Activated T-cell treated with anti-CD3 and anti-CD28 coated beads, Interleukin-2, amount 50 U/mL, for 24 hours (primary cell): ENCODE measurements around the gene CALY.

Experiments used
- DNase-seq: peaks from one replicate; pipeline ENCODE4 v3.0.0-alpha.2; 2020
- H3K27ac Mint-ChIP-seq: 2 replicates; pipeline ENCODE4 v1.8.0; 2020; ENCODE audit warnings: mild to moderate bottlenecking, mixed read lengths
- H3K27me3 Mint-ChIP-seq: 2 replicates; pipeline ENCODE4 v1.8.0; 2020; ENCODE audit warnings: mixed read lengths
- H3K36me3 Mint-ChIP-seq: 2 replicates; pipeline ENCODE4 v1.8.0; 2020; ENCODE audit warnings: low read depth, mixed read lengths
- H3K4me1 Mint-ChIP-seq: 2 replicates; pipeline ENCODE4 v1.8.0; 2020; ENCODE audit warnings: low read depth, mixed read lengths
- H3K4me3 Mint-ChIP-seq: 2 replicates; pipeline ENCODE4 v1.8.0; 2020; ENCODE audit warnings: mild to moderate bottlenecking, moderate library complexity, mixed read lengths
- H3K9me3 Mint-ChIP-seq: 2 replicates; pipeline ENCODE4 v1.8.0; 2020; ENCODE audit warnings: mixed read lengths

CALY gene

DNA sequence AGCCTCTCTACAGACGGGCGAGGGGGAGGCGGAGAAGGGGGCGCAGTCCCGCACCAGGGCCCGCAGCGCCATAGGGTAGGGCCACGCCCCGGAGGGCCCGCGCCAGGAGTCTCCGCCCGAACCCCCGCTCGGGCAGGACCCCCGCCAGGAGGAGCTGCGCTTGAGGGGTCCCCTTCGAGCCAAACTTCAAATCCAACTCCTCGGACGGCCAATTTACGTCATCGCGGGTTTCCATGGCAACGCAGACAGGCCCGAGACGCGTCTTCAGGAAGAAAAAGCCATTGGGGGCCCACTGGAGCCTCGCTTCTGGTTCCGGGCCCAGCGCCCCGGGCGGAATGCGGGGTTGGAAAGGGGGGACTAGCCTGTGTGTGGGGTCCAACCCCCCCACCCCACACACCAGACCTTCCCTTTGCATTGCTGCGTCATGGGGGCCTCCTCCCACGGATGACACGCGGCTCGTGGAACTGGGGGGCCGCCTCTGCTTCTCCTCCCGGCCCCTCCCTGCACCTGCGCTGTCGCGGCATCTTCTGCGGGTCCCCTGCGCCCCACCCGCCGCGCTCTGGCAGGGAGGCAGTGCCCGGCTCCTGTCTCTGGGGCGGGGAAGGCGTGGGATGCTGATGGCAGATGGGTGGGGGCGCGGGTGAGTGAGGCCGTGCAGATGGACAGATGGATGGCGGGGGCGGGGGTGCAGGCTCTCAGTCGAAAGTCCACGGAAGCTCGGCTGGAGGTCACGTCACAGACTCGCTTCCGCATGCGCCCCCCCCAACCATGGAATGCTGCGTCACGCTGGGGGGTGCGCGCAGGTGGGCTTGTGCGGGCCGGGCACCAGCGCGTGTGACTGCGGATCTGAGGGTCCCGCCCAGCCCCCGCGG, 1.2 kb downstream of the CALY start:
- Mint-ChIP-seq H3K27ac (no peak overlapping the region), H3K36me3 (no peaks in the 10 kb centered on the region), H3K4me1 (peaks cover 10% of the 10 kb centered on the region), H3K4me3 (peak overlapping the region; percentile 35), H3K9me3 (no peaks in the 10 kb centered on the region), H3K27me3 (peaks cover 28% of the 10 kb centered on the region)
- peak; percentile 81 for DNase-seq

GRCh38 chr10:133334503-133335245, 2.0 kb downstream of the CALY start:
- peaks cover 28% of the 10 kb centered on the region for H3K27me3 Mint-ChIP-seq
- peaks cover 12% of the 10 kb centered on the region for H3K4me1 Mint-ChIP-seq
- H3K4me3 Mint-ChIP-seq: peak overlapping the region; percentile 66
- H3K9me3 Mint-ChIP-seq: no peaks in the 10 kb centered on the region
- no peaks in the 10 kb centered on the region for H3K36me3 Mint-ChIP-seq
- H3K27ac Mint-ChIP-seq: no peak overlapping the region
- no peak for DNase-seq

DNA sequence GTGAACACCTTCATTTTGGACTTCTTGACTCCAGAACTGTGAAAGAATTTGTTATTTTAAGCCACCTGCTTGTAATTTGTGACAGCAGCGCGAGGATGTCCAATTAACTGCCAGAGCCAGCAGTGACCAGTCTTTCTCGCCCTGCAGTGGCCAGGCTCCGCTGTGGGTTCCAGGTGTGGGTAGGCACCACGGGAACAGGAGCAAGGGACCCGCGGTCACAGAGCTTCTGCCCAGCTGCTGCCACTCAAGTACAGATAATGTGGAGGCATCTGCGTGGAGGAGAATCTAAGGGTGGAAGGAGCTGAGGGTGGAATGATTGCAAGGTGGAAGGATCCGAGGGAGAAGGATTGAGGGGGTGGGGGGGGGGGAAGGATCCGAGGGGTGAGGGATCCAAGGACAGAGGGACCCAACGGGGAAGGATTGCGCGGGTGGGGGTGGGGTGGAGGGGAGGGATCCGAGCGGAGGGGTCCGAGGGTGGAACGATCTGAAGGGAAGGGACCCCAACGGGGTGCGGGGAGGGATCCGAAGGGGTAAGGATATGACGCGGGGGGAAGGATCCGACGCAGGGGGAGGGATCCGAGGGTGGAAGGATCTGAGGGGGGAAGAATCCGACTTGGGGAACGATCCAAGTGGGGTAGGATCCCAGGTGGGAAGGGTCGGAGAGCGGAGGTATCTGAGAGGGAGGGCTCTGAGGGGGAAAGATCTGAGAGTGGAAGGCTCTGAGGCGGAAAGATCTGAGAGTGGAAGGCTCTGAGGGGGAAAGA, 3.6 kb downstream of the CALY start:
- no peak overlapping the region for H3K27ac Mint-ChIP-seq
- no peak overlapping the region for H3K4me3 Mint-ChIP-seq
- no peak for DNase-seq
- no peaks in the 10 kb centered on the region for H3K9me3 Mint-ChIP-seq
- peaks cover 43% of the 10 kb centered on the region for H3K27me3 Mint-ChIP-seq
- H3K4me1 Mint-ChIP-seq: peaks cover 14% of the 10 kb centered on the region
- H3K36me3 Mint-ChIP-seq: no peaks in the 10 kb centered on the region

GRCh38 chr10:133329491-133330202, 7.0 kb downstream of the CALY start:
- H3K36me3 Mint-ChIP-seq: no peaks in the 10 kb centered on the region
- no peak overlapping the region for H3K27ac Mint-ChIP-seq

DNA sequence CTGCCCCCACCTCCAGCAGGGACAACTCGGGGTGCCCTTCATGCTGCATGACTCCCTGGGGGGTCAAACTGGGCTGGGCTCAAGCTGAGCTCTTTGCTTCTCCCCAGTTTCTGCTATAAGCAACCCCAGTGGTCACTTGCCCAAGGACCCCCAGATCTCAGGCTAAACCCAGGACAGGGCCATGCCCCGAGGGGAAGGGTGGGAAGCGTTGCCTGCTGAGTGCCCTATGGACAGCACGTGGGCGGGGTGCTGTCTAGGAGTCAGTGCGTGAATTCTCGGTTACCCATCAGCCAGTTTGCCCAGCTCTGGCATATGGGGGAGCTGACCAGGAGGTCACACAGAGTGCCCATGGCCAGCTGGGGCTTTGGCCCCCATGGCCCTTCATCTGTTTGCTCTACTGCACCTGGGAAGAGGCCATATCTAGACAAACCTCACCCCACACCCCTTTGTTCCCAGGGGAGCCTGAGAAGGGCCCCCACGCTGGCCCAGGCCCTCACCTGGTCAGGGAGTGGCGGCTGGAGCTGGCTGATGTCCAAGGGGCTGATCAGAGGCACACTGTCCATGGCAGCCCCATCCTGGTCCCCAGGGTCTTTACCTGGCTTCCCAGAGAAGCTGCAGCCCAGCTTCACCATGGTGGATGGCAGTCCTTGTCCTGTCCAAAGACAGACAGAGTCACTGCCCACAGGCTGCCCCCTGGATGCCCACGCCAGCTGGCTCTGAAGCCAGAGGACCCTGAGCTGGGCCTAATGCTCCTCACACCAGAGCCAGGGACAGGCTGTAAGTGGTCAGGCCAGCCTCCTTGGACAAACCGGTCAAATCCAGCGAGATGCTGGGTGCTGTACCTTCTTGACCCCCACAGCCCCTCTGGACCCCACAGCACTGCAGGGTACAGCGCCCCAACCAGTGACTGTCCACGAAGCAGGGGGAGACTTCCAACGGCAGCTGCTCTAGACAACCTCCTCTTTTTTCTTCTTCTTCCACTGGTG, 8.0 kb downstream of the CALY start:
- Mint-ChIP-seq H3K27me3 (peaks cover 62% of the 10 kb centered on the region), H3K4me3 (no peak overlapping the region)

More at GRCh38 chr10:133329491-133330202, 7.0 kb downstream of the CALY start:
- DNase-seq: peak; percentile 93
- H3K4me1 Mint-ChIP-seq: peaks cover 14% of the 10 kb centered on the region
- H3K27me3 Mint-ChIP-seq: peaks cover 65% of the 10 kb centered on the region
- H3K4me3 Mint-ChIP-seq: peak overlapping the region; percentile 42
- no peaks in the 10 kb centered on the region for H3K9me3 Mint-ChIP-seq

GRCh38 chr10:133327651-133328357, 8.9 kb downstream of the CALY start:
- peaks cover 13% of the 10 kb centered on the region for H3K4me1 Mint-ChIP-seq
- no peak overlapping the region for H3K27ac Mint-ChIP-seq
- no peak overlapping the region for H3K4me3 Mint-ChIP-seq
- DNase-seq: no peak
- H3K9me3 Mint-ChIP-seq: no peaks in the 10 kb centered on the region
- peaks cover 60% of the 10 kb centered on the region for H3K27me3 Mint-ChIP-seq
- H3K36me3 Mint-ChIP-seq: no peaks in the 10 kb centered on the region

More for the DNA sequence above, 8.0 kb downstream of the CALY start:
- Mint-ChIP-seq H3K27ac (no peak overlapping the region), H3K36me3 (no peaks in the 10 kb centered on the region), H3K9me3 (no peaks in the 10 kb centered on the region), H3K4me1 (peaks cover 13% of the 10 kb centered on the region)
- DNase-seq: no peak

- no peaks in the 10 kb centered on the region for H3K36me3 Mint-ChIP-seq
- H3K4me3 Mint-ChIP-seq: no peak overlapping the region
- peaks cover 52% of the 10 kb centered on the region for H3K27me3 Mint-ChIP-seq
- H3K27ac Mint-ChIP-seq: no peak overlapping the region
- no peak for DNase-seq
- H3K9me3 Mint-ChIP-seq: no peaks in the 10 kb centered on the region
- H3K4me1 Mint-ChIP-seq: peaks cover 13% of the 10 kb centered on the region
Observed at GRCh38 chr10:133326745-133327650, 9.7 kb downstream of the CALY start.

- Mint-ChIP-seq H3K27ac (no peak overlapping the region), H3K4me3 (peak overlapping the region; percentile 39), H3K4me1 (peaks cover 13% of the 10 kb centered on the region), H3K27me3 (peaks cover 46% of the 10 kb centered on the region), H3K36me3 (no peaks in the 10 kb centered on the region), H3K9me3 (no peaks in the 10 kb centered on the region)
- DNase-seq: no peak
Observed at GRCh38 chr10:133326223-133326551, 10.5 kb downstream of the CALY start.

DNA sequence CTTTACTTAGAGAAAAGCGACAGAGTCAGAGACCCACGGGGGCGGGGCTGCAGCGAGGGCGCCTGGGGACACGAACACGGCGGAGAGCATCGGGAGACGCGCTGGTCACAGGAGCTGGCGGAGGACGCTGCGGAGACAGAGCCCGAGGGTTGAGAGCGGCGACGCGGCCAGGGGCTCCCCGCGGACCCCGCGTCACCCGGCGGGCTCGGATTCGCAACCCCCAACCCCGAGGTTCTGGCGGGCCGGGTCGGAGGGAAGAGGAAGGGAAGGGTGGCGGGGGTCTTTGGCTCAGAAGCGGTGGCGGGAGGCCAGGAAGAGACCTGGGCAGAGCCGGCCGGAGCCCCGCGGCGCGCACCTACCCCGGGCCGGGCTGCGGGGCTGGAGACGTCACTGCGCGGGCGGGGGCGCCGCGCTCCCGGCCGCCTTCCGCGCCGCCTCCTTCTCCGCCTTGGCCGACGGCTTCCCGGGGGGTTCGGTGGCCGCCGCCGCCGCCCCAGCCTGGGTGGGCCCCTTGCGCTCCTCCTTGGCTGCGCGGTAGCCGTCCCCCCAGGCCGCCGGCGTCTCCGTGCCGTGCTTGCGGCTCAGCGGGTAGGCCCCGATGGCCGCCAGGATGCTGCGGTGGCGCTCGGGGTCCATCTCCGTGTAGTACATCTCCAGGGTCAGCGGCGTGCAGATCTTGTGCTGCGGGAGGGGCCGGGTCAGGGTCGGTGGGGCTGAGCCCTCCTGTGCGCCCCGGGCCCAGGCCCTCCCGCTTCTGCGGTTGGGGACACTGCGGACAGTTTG, 11.1 kb downstream of the CALY start:
- Mint-ChIP-seq H3K27ac (no peak overlapping the region), H3K27me3 (peaks cover 41% of the 10 kb centered on the region), H3K9me3 (no peaks in the 10 kb centered on the region), H3K36me3 (no peaks in the 10 kb centered on the region), H3K4me3 (peak overlapping the region; percentile 62), H3K4me1 (peaks cover 13% of the 10 kb centered on the region)
- DNase-seq: no peak

GRCh38 chr10:133324857-133325260, 11.8 kb downstream of the CALY start:
- H3K4me3 Mint-ChIP-seq: no peak overlapping the region
- peaks cover 41% of the 10 kb centered on the region for H3K27me3 Mint-ChIP-seq
- peaks cover 11% of the 10 kb centered on the region for H3K4me1 Mint-ChIP-seq
- no peak for DNase-seq
- no peaks in the 10 kb centered on the region for H3K36me3 Mint-ChIP-seq
- no peaks in the 10 kb centered on the region for H3K9me3 Mint-ChIP-seq
- H3K27ac Mint-ChIP-seq: no peak overlapping the region

GRCh38 chr10:133324198-133324792, 12.4 kb downstream of the CALY start:
- Mint-ChIP-seq H3K4me1 (peaks cover 10% of the 10 kb centered on the region), H3K27me3 (peaks cover 40% of the 10 kb centered on the region), H3K27ac (no peak overlapping the region), H3K36me3 (no peaks in the 10 kb centered on the region), H3K9me3 (no peaks in the 10 kb centered on the region), H3K4me3 (no peak overlapping the region)
- DNase-seq: peak; percentile 70
